NOMO-1 (cell line): ENCODE results near the gene AMER1.

Source experiments
- DNase-seq, 2 experiments: peaks; one replicate each; lab custom pipeline; 2025; ENCODE audit not compliant: unreplicated experiment in 2 of 2; lab: John Stamatoyannopoulos, UW

Gene AMER1

GRCh38 chrX:64186974-64187761 lies 18.3 kb downstream of the AMER1 start:
- DNase-seq, result no peak

- no peak for DNase-seq
These were observed 21.1 kb downstream of the AMER1 start for GRCh38 chrX:64184396-64184795.

GRCh38 chrX:64182208-64182607 lies 23.3 kb downstream of the AMER1 start:
- DNase-seq, result no peak

- DNase-seq, result no peak
These were observed 28.6 kb downstream of the AMER1 start for GRCh38 chrX:64176876-64177275.

- DNase-seq, result no peak
These were observed 35.5 kb downstream of the AMER1 start for GRCh38 chrX:64169988-64170387.

DNA sequence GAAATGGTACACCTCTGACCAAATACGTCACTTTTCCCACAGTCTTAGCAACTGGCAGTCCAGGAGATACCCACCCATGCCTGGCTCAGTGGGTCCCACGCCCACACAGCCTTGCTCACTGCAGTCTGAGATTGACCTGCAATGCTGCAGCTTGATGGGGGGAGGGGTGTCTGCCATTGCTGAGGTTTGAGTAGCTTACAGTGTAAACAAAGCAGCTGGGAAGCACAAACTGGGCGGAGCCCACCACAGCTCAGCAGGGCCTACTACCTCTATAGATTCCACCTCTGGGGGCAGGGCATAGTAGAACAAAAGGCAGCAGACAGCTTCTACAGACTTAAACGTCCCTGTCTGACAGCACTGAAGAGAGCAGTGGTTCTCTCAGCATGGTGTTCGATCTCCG lies 52.7 kb downstream of the AMER1 start:
- no peak for DNase-seq

- no peak for DNase-seq
These were observed 53.6 kb downstream of the AMER1 start for GRCh38 chrX:64151911-64152310.

- DNase-seq, result no peak
These were observed 54.7 kb downstream of the AMER1 start for GRCh38 chrX:64150775-64151174.
